CD4-positive, alpha-beta T cell treated with Interleukin-2 at 100 ng/mL for 4 hours (primary cell): Measurements from ENCODE around the gene PTPN7.
"Not testable (repeated sequence)": the region's sequence is repeated elsewhere in the genome, so short reads cannot be mapped to it uniquely, and the experiment has no call there.

ENCODE experiments used
- DNase-seq: peaks from one replicate; pipeline ENCODE4 v3.0.0-alpha.2; 2020; ENCODE audit warnings: low spot score

PTPN7 gene

GRCh38 chr1:202151045-202151444, 9.4 kb downstream of the PTPN7 start:
- no peak for DNase-seq

GRCh38 chr1:202150602-202151001, 9.8 kb downstream of the PTPN7 start:
- DNase-seq: no peak

GRCh38 chr1:202150187-202150586, 10.2 kb downstream of the PTPN7 start:
- no peak for DNase-seq

GRCh38 chr1:202149566-202149965, 10.8 kb downstream of the PTPN7 start:
- no peak for DNase-seq

- no peak for DNase-seq
Measured at GRCh38 chr1:202148391-202148790, 12.0 kb downstream of the PTPN7 start.

- DNase-seq: no peak
Measured at GRCh38 chr1:202146993-202147392, 13.4 kb downstream of the PTPN7 start.

GRCh38 chr1:202146279-202146678, 14.1 kb downstream of the PTPN7 start:
- no peak for DNase-seq

GRCh38 chr1:202145744-202146140, 14.7 kb downstream of the PTPN7 start:
- not testable (repeated sequence) for DNase-seq

- DNase-seq: no peak
Measured at GRCh38 chr1:202145068-202145743, 15.2 kb downstream of the PTPN7 start.

- DNase-seq: peak; percentile 63
Measured at GRCh38 chr1:202144402-202145067, 15.9 kb downstream of the PTPN7 start, which contains the start of gene ARL8A. Gene ARL8A (minus strand): TSS chr1:202144737. CDS start chr1:202144572, 165 bp downstream.

- no peak for DNase-seq
Measured at GRCh38 chr1:202143768-202144401, 16.5 kb downstream of the PTPN7 start.

GRCh38 chr1:202143011-202143767, 17.2 kb downstream of the PTPN7 start:
- no peak for DNase-seq

GRCh38 chr1:202141468-202141867, 18.9 kb downstream of the PTPN7 start:
- not testable (repeated sequence) for DNase-seq

GRCh38 chr1:202140833-202141232, 19.6 kb downstream of the PTPN7 start:
- no peak for DNase-seq

- DNase-seq: peak; percentile 68
Measured at GRCh38 chr1:202135221-202135721, 25.1 kb downstream of the PTPN7 start.

- DNase-seq: no peak
Measured at GRCh38 chr1:202134645-202135172, 25.7 kb downstream of the PTPN7 start.

- no peak for DNase-seq
Measured at GRCh38 chr1:202133989-202134388, 26.4 kb downstream of the PTPN7 start.

- no peak for DNase-seq
Measured at GRCh38 chr1:202133496-202133895, 26.9 kb downstream of the PTPN7 start.

- no peak for DNase-seq
Measured at GRCh38 chr1:202133001-202133400, 27.4 kb downstream of the PTPN7 start.

- no peak for DNase-seq
Measured at GRCh38 chr1:202131956-202132821, 28.2 kb downstream of the PTPN7 start.
